IMR-90 (cell line): ENCODE results near the gene POLD1.

Experiments
- BHLHE40 ChIP-seq: fragments of 150-350 bp; IDR thresholded peaks from 2 replicates; pipeline ENCODE4 v1.6.1; 2016; ENCODE audit warnings: mild to moderate bottlenecking, low read depth, low read length
- MAFK ChIP-seq: IDR thresholded peaks from 2 replicates; pipeline ENCODE4 v1.6.1; 2012; ENCODE audit warnings: low read depth, low read length, improper control_type of control experiment
- MXI1 ChIP-seq: IDR thresholded peaks from 2 replicates; pipeline ENCODE4 v1.6.1; 2012; ENCODE audit warnings: low read depth, mild to moderate bottlenecking, low read length, moderate library complexity, borderline replicate concordance
- POLR2A ChIP-seq: IDR thresholded peaks from 2 replicates; pipeline ENCODE4 v1.6.1; 2012; ENCODE audit warnings: mild to moderate bottlenecking, low read depth, low read length
- RAD21 ChIP-seq: IDR thresholded peaks from 2 replicates; pipeline ENCODE4 v1.6.1; 2012; ENCODE audit warnings: low read length, improper control_type of control experiment
- RCOR1 ChIP-seq: IDR thresholded peaks from 2 replicates; pipeline ENCODE4 v1.6.1; 2012; ENCODE audit warnings: mild to moderate bottlenecking, low read length, improper control_type of control experiment; ENCODE audit not compliant: insufficient replicate concordance
- TF ChIP-seq, protein P1 (sequence below): conservative IDR thresholded peaks from 2 replicates; pipeline ENCODE4 v1.5.1; 2012; ENCODE audit warnings: mild to moderate bottlenecking, low read depth, low read length, improper control_type of control experiment
- TF ChIP-seq, protein P2 (sequence below): fragments of 150-350 bp; IDR thresholded peaks from 2 replicates; pipeline ENCODE4 v1.6.1; 2017; ENCODE audit warnings: mild to moderate bottlenecking, antibody characterized with exemption, low read length, low read depth

DNA sequence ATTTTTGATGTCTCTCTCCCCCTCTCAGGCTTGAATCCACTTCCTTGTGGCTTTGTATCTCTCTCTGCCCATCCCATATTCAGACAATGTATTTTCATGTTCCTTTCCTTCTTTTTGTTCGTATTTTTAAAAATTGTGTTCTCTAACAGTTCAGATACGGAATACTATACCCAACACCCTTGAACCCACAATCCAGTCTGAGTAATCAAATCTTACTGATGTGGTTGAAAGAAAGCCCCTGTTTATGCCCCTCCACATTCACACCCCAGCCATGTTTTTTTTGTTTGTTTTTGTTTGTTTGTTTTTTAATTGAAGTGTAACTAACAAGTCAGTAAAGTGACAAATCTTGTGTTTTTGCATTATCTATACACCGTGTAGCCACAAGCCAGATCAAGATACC lies 36.0 kb downstream of the POLD1 start:
- TF ChIP-seq, protein P1, sequence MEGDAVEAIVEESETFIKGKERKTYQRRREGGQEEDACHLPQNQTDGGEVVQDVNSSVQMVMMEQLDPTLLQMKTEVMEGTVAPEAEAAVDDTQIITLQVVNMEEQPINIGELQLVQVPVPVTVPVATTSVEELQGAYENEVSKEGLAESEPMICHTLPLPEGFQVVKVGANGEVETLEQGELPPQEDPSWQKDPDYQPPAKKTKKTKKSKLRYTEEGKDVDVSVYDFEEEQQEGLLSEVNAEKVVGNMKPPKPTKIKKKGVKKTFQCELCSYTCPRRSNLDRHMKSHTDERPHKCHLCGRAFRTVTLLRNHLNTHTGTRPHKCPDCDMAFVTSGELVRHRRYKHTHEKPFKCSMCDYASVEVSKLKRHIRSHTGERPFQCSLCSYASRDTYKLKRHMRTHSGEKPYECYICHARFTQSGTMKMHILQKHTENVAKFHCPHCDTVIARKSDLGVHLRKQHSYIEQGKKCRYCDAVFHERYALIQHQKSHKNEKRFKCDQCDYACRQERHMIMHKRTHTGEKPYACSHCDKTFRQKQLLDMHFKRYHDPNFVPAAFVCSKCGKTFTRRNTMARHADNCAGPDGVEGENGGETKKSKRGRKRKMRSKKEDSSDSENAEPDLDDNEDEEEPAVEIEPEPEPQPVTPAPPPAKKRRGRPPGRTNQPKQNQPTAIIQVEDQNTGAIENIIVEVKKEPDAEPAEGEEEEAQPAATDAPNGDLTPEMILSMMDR = no peak
- TF ChIP-seq BHLHE40 (no peak), RCOR1 (no peak), POLR2A (no peak), MXI1 (no peak), MAFK (no peak), RAD21 (no peak)
- TF ChIP-seq, protein P2, sequence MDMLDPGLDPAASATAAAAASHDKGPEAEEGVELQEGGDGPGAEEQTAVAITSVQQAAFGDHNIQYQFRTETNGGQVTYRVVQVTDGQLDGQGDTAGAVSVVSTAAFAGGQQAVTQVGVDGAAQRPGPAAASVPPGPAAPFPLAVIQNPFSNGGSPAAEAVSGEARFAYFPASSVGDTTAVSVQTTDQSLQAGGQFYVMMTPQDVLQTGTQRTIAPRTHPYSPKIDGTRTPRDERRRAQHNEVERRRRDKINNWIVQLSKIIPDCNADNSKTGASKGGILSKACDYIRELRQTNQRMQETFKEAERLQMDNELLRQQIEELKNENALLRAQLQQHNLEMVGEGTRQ = no peak
